Measurements from ENCODE around the gene NUBPL. TPM values are rescaled to one million over a fixed set of nuclear protein-coding genes. Genes with fewer than 3 reads are reported as not detected.
A peak's percentile ranks its signal among the peaks of the same experiment; 100 is the strongest.

Gene NUBPL
- polyA plus RNA-seq, 2 of the 4 experiments (the other 2 are of a cell fraction), result 7.6 to 14.1 TPM

DNA sequence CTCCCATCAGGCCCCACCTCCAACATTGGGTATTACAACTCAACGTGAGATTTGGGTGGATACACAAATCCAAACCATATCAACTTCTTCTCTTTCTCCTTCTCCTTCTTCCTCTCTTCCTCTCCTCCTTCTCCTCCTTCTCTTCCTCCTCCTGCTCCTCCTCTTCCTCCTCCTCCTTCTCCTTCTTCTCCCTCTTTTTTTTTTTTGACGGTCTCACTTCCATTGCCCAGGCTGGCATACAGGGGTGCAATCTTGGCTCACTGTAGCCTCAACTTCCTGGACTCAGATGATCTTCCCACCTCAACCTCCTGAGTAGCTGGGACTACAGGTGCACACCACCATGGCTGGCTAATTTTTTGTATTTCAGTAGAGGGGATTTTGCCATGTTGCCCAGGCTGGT is 11.4 kb upstream of the NUBPL start:
- no peak overlapping the region for H3K4me3 ChIP-seq
- no peak overlapping the region for H3K27ac ChIP-seq
- ChIA-PET POLR2A (no interaction called here), CTCF (no interaction called here)
- peaks cover 2% of the 10 kb centered on the region; the same call in 2 of the 3 replicates for H3K9me3 ChIP-seq
- ATAC-seq (no peak), FAIRE-seq (no peak), DNase-seq (ENCODE audit: low read depth in 1 of 2, low spot score in 1 of 2) (no peak)
- TF ChIP-seq MAZ (IDR thresholded peaks at IDR 0.05; ENCODE audit: borderline replicate concordance, low read depth, low read length), result no peak
- no peak for TF ChIP-seq JUN (IDR thresholded peaks at IDR 0.05)
- no peak for TF ChIP-seq FOSL2 (IDR thresholded peaks at IDR 0.05)
- TF ChIP-seq FOSL2 (CRISPR knock-in tag; IDR thresholded peaks at IDR 0.05), result no peak
- TF ChIP-seq NR3C1 (IDR thresholded peaks at IDR 0.05), result no peak
- no peak for TF ChIP-seq RCOR1 (IDR thresholded peaks at IDR 0.05; ENCODE audit: low read depth, low read length)
- 51% methylated on average over 2 of the region's 2 CpGs for WGBS (ENCODE audit: missing lambda C conversion rate)
- no peaks in the 10 kb centered on the region for H3K4me1 ChIP-seq
- H3K4me2 ChIP-seq, result no peak overlapping the region

DNA sequence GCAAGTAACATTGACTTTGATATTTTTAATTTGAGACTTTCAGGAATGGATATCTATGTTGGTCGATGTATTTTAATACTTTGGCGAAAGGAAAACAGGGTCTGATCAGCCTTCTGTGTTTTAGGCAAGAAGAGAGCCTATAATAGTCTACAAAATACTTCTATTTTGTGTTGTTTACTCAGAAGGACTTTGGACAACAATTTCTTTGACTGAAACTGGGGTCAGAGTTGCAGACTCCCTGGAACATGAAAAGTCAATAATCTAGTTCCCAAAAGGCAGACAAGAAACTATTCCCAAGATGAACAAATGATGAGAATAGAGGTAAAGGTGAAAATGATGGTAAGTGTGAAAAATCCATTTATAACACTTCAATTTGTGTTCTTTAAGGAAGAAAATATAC is 10.6 kb upstream of the NUBPL start:
- H3K9me3 ChIP-seq, result peaks cover 2% of the 10 kb centered on the region; the same call in 2 of the 3 replicates
- TF ChIP-seq MAFK (IDR thresholded peaks at IDR 0.05; ENCODE audit: partially characterized antibody), result no peak
- WGBS (ENCODE audit: missing lambda C conversion rate), result 3% methylated on average over 2 of the region's 2 CpGs
- H3K4me1 ChIP-seq, result no peaks in the 10 kb centered on the region
- H3K4me3 ChIP-seq, result no peak overlapping the region
- FAIRE-seq (peak; percentile 46), DNase-seq (ENCODE audit: low read depth in 1 of 2, low spot score in 1 of 2) (no peak), ATAC-seq (no peak)
- H3K27ac ChIP-seq, result no peak overlapping the region
- H3K4me2 ChIP-seq, result no peak overlapping the region
- ChIA-PET CTCF (no interaction called here), POLR2A (no interaction called here)

DNA sequence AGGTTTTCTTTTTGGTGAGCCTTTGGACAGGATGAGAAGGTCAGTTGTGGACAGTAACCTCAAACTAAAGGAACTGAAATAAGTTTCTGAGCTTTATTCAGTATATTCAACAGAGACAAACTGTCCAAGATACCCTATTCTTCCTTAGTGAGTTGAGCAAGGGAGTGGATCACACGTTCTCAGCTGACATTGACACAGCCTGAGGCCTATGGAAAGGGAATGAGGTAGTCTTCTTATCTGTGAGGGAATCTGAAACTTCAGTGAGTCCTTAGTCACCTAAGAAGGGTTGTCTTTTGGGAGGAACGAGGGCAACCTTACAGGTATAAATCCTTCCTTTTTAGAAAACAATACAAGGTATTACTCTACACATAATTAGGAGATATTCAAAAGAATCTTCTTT is 5.0 kb upstream of the NUBPL start:
- POLR2A ChIA-PET, result no interaction called here
- 3% methylated on average over 2 of the region's 2 CpGs for WGBS (ENCODE audit: missing lambda C conversion rate)
- Histone ChIP-seq H3K27ac (no peak overlapping the region), H3K4me2 (no peak overlapping the region), H3K4me1 (no peaks in the 10 kb centered on the region), H3K4me3 (no peak overlapping the region), H3K9me3 (no peaks in the 10 kb centered on the region)
- ATAC-seq (no peak), FAIRE-seq (no peak), DNase-seq (ENCODE audit: low read depth in 1 of 2, low spot score in 1 of 2) (no peak)
- no peak for TF ChIP-seq TFCP2L1 (CRISPR knock-in tag; IDR thresholded peaks at IDR 0.05)
- no peak for TF ChIP-seq FOXS1 (CRISPR knock-in tag; IDR thresholded peaks at IDR 0.05)
- no peak for TF ChIP-seq RFX5 (IDR thresholded peaks at IDR 0.05)
- TF ChIP-seq HEYL (CRISPR knock-in tag; IDR thresholded peaks at IDR 0.05), result no peak
- CTCF ChIA-PET, result interaction anchor here (0.8 to 3.1 kb wide), 3 partner anchors 11 to 699 kb away, joined by 3 to 11 read pairs (median 4); no protein-coding TSS in a partner anchor

DNA sequence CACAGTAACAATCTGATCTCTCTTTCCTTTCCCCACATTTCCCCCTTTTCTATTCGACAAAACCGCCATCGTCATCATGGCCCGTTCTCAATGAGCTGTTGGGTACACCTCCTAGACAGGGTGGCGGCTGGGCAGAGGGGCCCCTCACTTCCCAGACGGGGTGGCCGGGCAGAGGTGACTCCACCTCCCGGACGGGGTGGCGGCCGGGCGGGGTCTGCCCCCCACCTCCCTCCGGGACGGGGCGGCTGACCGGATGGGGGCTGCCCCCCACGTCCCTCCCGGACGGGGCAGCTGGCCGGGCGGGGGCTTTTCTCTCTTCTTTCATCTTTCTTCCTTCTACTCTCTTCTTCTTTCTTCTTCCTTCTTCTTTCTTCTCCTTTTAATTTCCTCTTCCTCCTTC is 1.3 kb upstream of the NUBPL start:
- TF ChIP-seq POLR2A (IDR thresholded peaks at IDR 0.05; ENCODE audit: low read length) (no peak), PHF8 (IDR thresholded peaks at IDR 0.05; ENCODE audit: borderline replicate concordance, low read depth) (no peak), RFX5 (IDR thresholded peaks at IDR 0.05) (no peak)
- DNase-seq (ENCODE audit: low read depth in 1 of 2, low spot score in 1 of 2), result no peak
- no peak for FAIRE-seq
- Histone ChIP-seq H3K4me1 (peaks cover 8% of the 10 kb centered on the region; the same call in 1 of the 3 replicates), H3K4me3 (no peak overlapping the region), H3K4me2 (no peak overlapping the region; the same call in 2 of the 3 replicates), H3K9me3 (no peaks in the 10 kb centered on the region), H3K27ac (no peak overlapping the region)
- ChIA-PET CTCF (no interaction called here), POLR2A (no interaction called here)
- 80% methylated on average over 17 of the region's 21 CpGs for WGBS (ENCODE audit: missing lambda C conversion rate)
- no peak for ATAC-seq

DNA sequence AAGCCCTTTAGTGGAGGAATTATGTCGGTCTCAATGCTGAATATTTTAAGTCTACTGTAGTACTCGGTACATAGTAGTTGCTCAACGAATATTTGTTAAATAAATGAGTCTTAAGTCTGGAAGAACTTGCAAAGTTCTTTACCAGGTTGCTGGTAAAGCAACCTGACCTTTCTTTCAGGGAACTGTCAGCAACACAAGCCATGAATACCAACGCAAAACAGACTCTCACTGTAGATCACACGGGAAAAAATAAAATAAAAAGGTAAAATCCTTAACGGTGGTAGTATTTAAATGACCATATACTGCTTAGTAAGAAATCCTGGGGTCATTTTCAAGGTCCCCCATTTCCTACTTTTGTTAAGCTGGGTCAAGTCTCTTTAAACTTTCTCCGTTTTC is 447 bp upstream of the NUBPL start:
- peak; percentile 27 to 31; a peak in 3 of 6 replicates for ATAC-seq
- POLR2A ChIA-PET, result no interaction called here
- no peaks in the 10 kb centered on the region for H3K9me3 ChIP-seq

More for the DNA sequence above, 447 bp upstream of the NUBPL start:
- peaks cover 8% of the 10 kb centered on the region; the same call in 1 of the 3 replicates for H3K4me1 ChIP-seq
- CTCF ChIA-PET, result interaction anchor here (1.0 kb wide), 1 partner anchor 16 kb away, joined by 3 read pairs; no protein-coding TSS in a partner anchor
- DNase-seq (ENCODE audit: low read depth in 1 of 2, low spot score in 1 of 2) (no peak), FAIRE-seq (no peak)
- peak overlapping the region; percentile 83 for H3K4me2 ChIP-seq
- H3K4me3 ChIP-seq, result peak overlapping the region; percentile 94
- 12% methylated on average over 7 of the region's 7 CpGs for WGBS (ENCODE audit: missing lambda C conversion rate)
- peak overlapping the region; percentile 90 to 92 for H3K27ac ChIP-seq
- TF ChIP-seq HOXA7 (CRISPR knock-in tag; IDR thresholded peaks at IDR 0.05) (no peak), EP300 (IDR thresholded peaks at IDR 0.05) (no peak), SMC3 (IDR thresholded peaks at IDR 0.05) (no peak), EHMT2 (IDR thresholded peaks at IDR 0.05; ENCODE audit: low read depth) (no peak), NR3C1 (IDR thresholded peaks at IDR 0.05) (no peak), JUNB (IDR thresholded peaks at IDR 0.05) (no peak), PHF8 (IDR thresholded peaks at IDR 0.05; ENCODE audit: borderline replicate concordance, low read depth) (no peak), TFCP2L1 (CRISPR knock-in tag; IDR thresholded peaks at IDR 0.05) (no peak), NFE2L2 (conservative IDR thresholded peaks at IDR 0.05; ENCODE audit: low read length) (no peak), CBX8 (IDR thresholded peaks at IDR 0.05) (no peak), MAZ (IDR thresholded peaks at IDR 0.05; ENCODE audit: borderline replicate concordance, low read depth, low read length) (no peak)
- TF ChIP-seq, protein P1, sequence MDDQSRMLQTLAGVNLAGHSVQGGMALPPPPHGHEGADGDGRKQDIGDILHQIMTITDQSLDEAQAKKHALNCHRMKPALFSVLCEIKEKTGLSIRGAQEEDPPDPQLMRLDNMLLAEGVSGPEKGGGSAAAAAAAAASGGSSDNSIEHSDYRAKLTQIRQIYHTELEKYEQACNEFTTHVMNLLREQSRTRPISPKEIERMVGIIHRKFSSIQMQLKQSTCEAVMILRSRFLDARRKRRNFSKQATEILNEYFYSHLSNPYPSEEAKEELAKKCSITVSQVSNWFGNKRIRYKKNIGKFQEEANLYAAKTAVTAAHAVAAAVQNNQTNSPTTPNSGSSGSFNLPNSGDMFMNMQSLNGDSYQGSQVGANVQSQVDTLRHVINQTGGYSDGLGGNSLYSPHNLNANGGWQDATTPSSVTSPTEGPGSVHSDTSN (IDR thresholded peaks at IDR 0.05), result no peak
- TF ChIP-seq, protein P2, sequence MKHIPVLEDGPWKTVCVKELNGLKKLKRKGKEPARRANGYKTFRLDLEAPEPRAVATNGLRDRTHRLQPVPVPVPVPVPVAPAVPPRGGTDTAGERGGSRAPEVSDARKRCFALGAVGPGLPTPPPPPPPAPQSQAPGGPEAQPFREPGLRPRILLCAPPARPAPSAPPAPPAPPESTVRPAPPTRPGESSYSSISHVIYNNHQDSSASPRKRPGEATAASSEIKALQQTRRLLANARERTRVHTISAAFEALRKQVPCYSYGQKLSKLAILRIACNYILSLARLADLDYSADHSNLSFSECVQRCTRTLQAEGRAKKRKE (CRISPR knock-in tag; IDR thresholded peaks at IDR 0.05; ENCODE audit: low read depth), result no peak

All from A549 (cell line).